ENCODE results near the gene IL1R1. TPM values are rescaled to one million over a fixed set of nuclear protein-coding genes. Genes with fewer than 3 reads are reported as not detected.

The IL1R1 gene
- total RNA-seq, 1 experiment from 2014 or later, result 23.5 TPM

- ChIA-PET POLR2A (no interaction called here), CTCF (no interaction called here)
- no peak for DNase-seq
- no peaks in the 10 kb centered on the region for H3K27me3 Mint-ChIP-seq (ENCODE audit: insufficient read depth, unreplicated experiment)
- H3K9me3 Mint-ChIP-seq (ENCODE audit: unreplicated experiment), result peaks cover 16% of the 10 kb centered on the region
- Histone ChIP-seq H3K36me3 (ENCODE audit: control insufficient read depth, insufficient read depth, low read length) (no peaks in the 10 kb centered on the region), H3K9me3 (no peaks in the 10 kb centered on the region), H3K27me3 (replicated peaks; ENCODE audit: control insufficient read depth, insufficient read depth, low read length) (no peaks in the 10 kb centered on the region), H3K4me1 (peaks cover 14% of the 10 kb centered on the region), H3K4me3 (ENCODE audit: low read depth, low read length) (no peak overlapping the region)
- TF ChIP-seq, protein P1, sequence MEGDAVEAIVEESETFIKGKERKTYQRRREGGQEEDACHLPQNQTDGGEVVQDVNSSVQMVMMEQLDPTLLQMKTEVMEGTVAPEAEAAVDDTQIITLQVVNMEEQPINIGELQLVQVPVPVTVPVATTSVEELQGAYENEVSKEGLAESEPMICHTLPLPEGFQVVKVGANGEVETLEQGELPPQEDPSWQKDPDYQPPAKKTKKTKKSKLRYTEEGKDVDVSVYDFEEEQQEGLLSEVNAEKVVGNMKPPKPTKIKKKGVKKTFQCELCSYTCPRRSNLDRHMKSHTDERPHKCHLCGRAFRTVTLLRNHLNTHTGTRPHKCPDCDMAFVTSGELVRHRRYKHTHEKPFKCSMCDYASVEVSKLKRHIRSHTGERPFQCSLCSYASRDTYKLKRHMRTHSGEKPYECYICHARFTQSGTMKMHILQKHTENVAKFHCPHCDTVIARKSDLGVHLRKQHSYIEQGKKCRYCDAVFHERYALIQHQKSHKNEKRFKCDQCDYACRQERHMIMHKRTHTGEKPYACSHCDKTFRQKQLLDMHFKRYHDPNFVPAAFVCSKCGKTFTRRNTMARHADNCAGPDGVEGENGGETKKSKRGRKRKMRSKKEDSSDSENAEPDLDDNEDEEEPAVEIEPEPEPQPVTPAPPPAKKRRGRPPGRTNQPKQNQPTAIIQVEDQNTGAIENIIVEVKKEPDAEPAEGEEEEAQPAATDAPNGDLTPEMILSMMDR (IDR thresholded peaks at IDR 0.05; ENCODE audit: insufficient read depth in 1 of 2, low read depth in 1 of 2, low read length in 1 of 2, severe bottlenecking in 1 of 2, unreplicated experiment in 1 of 2), result no peak
- BruUV-seq (replicated peaks), result no TSS peak
- no peak overlapping the region for H3K4me3 Mint-ChIP-seq (ENCODE audit: unreplicated experiment)
- peaks cover 13% of the 10 kb centered on the region for H3K4me1 Mint-ChIP-seq (ENCODE audit: low read depth, unreplicated experiment)
- intact Hi-C loops (cut with micrococcal nuclease; ENCODE audit: unreplicated experiment), result no loop called here
- H3K36me3 Mint-ChIP-seq (ENCODE audit: insufficient read depth, unreplicated experiment), result no peaks in the 10 kb centered on the region
- H3K27ac Mint-ChIP-seq (ENCODE audit: unreplicated experiment), result no peak overlapping the region
Measured at GRCh38 chr2:102116630-102117471, 25.7 kb upstream of the IL1R1 start.

DNA sequence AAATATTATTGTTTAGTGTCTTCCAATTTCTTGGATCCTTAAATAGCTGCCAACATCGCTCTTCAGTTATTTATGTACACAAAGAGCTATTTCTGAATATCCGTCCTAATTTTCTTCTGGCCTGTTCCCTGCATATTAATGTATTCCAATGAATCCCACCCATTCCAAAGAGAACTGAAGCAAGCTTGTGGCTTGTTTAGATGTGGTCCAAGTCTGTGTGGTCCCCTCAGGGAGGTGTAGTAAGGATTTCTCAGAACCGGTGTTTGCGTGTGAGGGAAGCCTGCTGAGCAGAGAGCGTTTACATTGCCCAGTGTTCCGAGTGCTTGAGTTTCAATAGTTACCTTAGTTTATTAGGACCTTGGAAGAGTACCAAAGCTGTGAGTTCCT, 25.1 kb upstream of the IL1R1 start:
- Histone ChIP-seq H3K9me3 (no peaks in the 10 kb centered on the region), H3K36me3 (ENCODE audit: control insufficient read depth, insufficient read depth, low read length) (no peaks in the 10 kb centered on the region), H3K27me3 (replicated peaks; ENCODE audit: control insufficient read depth, insufficient read depth, low read length) (no peaks in the 10 kb centered on the region), H3K4me3 (ENCODE audit: low read depth, low read length) (no peak overlapping the region), H3K4me1 (peaks cover 13% of the 10 kb centered on the region)
- no peak overlapping the region for H3K27ac Mint-ChIP-seq (ENCODE audit: unreplicated experiment)
- no peak for DNase-seq
- CTCF ChIA-PET, result no interaction called here
- peaks cover 7% of the 10 kb centered on the region for H3K4me1 Mint-ChIP-seq (ENCODE audit: low read depth, unreplicated experiment)
- TF ChIP-seq, protein P1 (IDR thresholded peaks at IDR 0.05; ENCODE audit: insufficient read depth in 1 of 2, low read depth in 1 of 2, low read length in 1 of 2, severe bottlenecking in 1 of 2, unreplicated experiment in 1 of 2), result no peak
- no peaks in the 10 kb centered on the region for H3K36me3 Mint-ChIP-seq (ENCODE audit: insufficient read depth, unreplicated experiment)
- no peak overlapping the region for H3K4me3 Mint-ChIP-seq (ENCODE audit: unreplicated experiment)
- POLR2A ChIA-PET, result no interaction called here
- no TSS peak for BruUV-seq (replicated peaks)
- no peaks in the 10 kb centered on the region for H3K27me3 Mint-ChIP-seq (ENCODE audit: insufficient read depth, unreplicated experiment)
- intact Hi-C loops (cut with micrococcal nuclease; ENCODE audit: unreplicated experiment), result no loop called here
- peaks cover 16% of the 10 kb centered on the region for H3K9me3 Mint-ChIP-seq (ENCODE audit: unreplicated experiment)

- no TSS peak for BruUV-seq (replicated peaks)
- Mint-ChIP-seq H3K27ac (ENCODE audit: unreplicated experiment) (no peak overlapping the region), H3K36me3 (ENCODE audit: insufficient read depth, unreplicated experiment) (no peaks in the 10 kb centered on the region), H3K9me3 (ENCODE audit: unreplicated experiment) (peaks cover 10% of the 10 kb centered on the region), H3K4me1 (ENCODE audit: low read depth, unreplicated experiment) (peaks cover 7% of the 10 kb centered on the region), H3K4me3 (ENCODE audit: unreplicated experiment) (no peak overlapping the region), H3K27me3 (ENCODE audit: insufficient read depth, unreplicated experiment) (no peaks in the 10 kb centered on the region)
- POLR2A ChIA-PET, result no interaction called here
- CTCF ChIA-PET, result no interaction called here
- no peak for DNase-seq
- Histone ChIP-seq H3K36me3 (ENCODE audit: control insufficient read depth, insufficient read depth, low read length) (no peaks in the 10 kb centered on the region), H3K4me1 (peaks cover 16% of the 10 kb centered on the region), H3K4me3 (ENCODE audit: low read depth, low read length) (no peak overlapping the region), H3K27me3 (replicated peaks; ENCODE audit: control insufficient read depth, insufficient read depth, low read length) (no peaks in the 10 kb centered on the region), H3K9me3 (no peaks in the 10 kb centered on the region)
- TF ChIP-seq, protein P1 (IDR thresholded peaks at IDR 0.05; ENCODE audit: insufficient read depth in 1 of 2, low read depth in 1 of 2, low read length in 1 of 2, severe bottlenecking in 1 of 2, unreplicated experiment in 1 of 2), result no peak
- intact Hi-C loops (cut with micrococcal nuclease; ENCODE audit: unreplicated experiment), result no loop called here
Measured at GRCh38 chr2:102119255-102119654, 23.3 kb upstream of the IL1R1 start.
